ENCODE results near the gene NUP210.
"Not testable (repeated sequence)": the region's sequence is repeated elsewhere in the genome, so short reads cannot be mapped to it uniquely, and the experiment has no call there.

The NUP210 gene

GRCh38 chr3:13420045-13420830 is at the start of gene NUP210:
TSS of gene NUP210 (minus strand) at chr3:13420322. CDS start at chr3:13420226, 96 bp downstream.
- in situ Hi-C loops (cut with MboI; ENCODE audit: low sequenced_read_pairs) = no loop called here

- in situ Hi-C loops (cut with MboI; ENCODE audit: low sequenced_read_pairs) = loop anchor here (25.0 kb wide), 1 partner anchor 379 kb away; no protein-coding TSS in a partner anchor
Measured at GRCh38 chr3:13466781-13467180, 46.7 kb upstream of the NUP210 start.

- in situ Hi-C loops (cut with MboI; ENCODE audit: low sequenced_read_pairs) = loop anchor here (25.0 kb wide), 1 partner anchor 378 kb away; no protein-coding TSS in a partner anchor
Measured at GRCh38 chr3:13465236-13465873, 45.2 kb upstream of the NUP210 start.

GRCh38 chr3:13463618-13464400 is 43.7 kb upstream of the NUP210 start:
- in situ Hi-C loops (cut with MboI; ENCODE audit: low sequenced_read_pairs) = loop anchor here (25.0 kb wide), 1 partner anchor 377 kb away; no protein-coding TSS in a partner anchor

- in situ Hi-C loops (cut with MboI; ENCODE audit: low sequenced_read_pairs) = loop anchor here (25.0 kb wide), 1 partner anchor 376 kb away; no protein-coding TSS in a partner anchor
Measured at GRCh38 chr3:13462822-13463221, 42.7 kb upstream of the NUP210 start.

- in situ Hi-C loops (cut with MboI; ENCODE audit: low sequenced_read_pairs) = loop anchor here (25.0 kb wide), 1 partner anchor 375 kb away; no protein-coding TSS in a partner anchor
Measured at GRCh38 chr3:13462125-13462629, 42.1 kb upstream of the NUP210 start.

- in situ Hi-C loops (cut with MboI; ENCODE audit: low sequenced_read_pairs) = loop anchor here (25.0 kb wide), 1 partner anchor 374 kb away; no protein-coding TSS in a partner anchor
Measured at GRCh38 chr3:13461169-13462124, 41.3 kb upstream of the NUP210 start.

GRCh38 chr3:13460341-13460736 is 40.2 kb upstream of the NUP210 start:
- in situ Hi-C loops (cut with MboI; ENCODE audit: low sequenced_read_pairs) = loop anchor here (25.0 kb wide), 1 partner anchor 373 kb away; no protein-coding TSS in a partner anchor

- in situ Hi-C loops (cut with MboI; ENCODE audit: low sequenced_read_pairs) = loop anchor here (25.0 kb wide), 1 partner anchor 372 kb away; no protein-coding TSS in a partner anchor
Measured at GRCh38 chr3:13459605-13460340, 39.7 kb upstream of the NUP210 start.

GRCh38 chr3:13457593-13457992 is 37.5 kb upstream of the NUP210 start:
- in situ Hi-C loops (cut with MboI; ENCODE audit: low sequenced_read_pairs) = loop anchor here (25.0 kb wide), 1 partner anchor 370 kb away; no protein-coding TSS in a partner anchor

- in situ Hi-C loops (cut with MboI; ENCODE audit: low sequenced_read_pairs) = loop anchor here (25.0 kb wide), 1 partner anchor 368 kb away; no protein-coding TSS in a partner anchor
Measured at GRCh38 chr3:13455644-13456043, 35.5 kb upstream of the NUP210 start.

- in situ Hi-C loops (cut with MboI; ENCODE audit: low sequenced_read_pairs) = loop anchor here (25.0 kb wide), 1 partner anchor 365 kb away; no protein-coding TSS in a partner anchor
Measured at GRCh38 chr3:13452490-13453335, 32.6 kb upstream of the NUP210 start.

- in situ Hi-C loops (cut with MboI; ENCODE audit: low sequenced_read_pairs) = loop anchor here (25.0 kb wide), 1 partner anchor 364 kb away; no protein-coding TSS in a partner anchor
Measured at GRCh38 chr3:13451301-13451673, 31.2 kb upstream of the NUP210 start.

- in situ Hi-C loops (cut with MboI; ENCODE audit: low sequenced_read_pairs) = not testable (repeated sequence)
Measured at GRCh38 chr3:13442882-13443281, 22.8 kb upstream of the NUP210 start.

- in situ Hi-C loops (cut with MboI; ENCODE audit: low sequenced_read_pairs) = no loop called here
Measured at GRCh38 chr3:13440204-13440817, 20.2 kb upstream of the NUP210 start.

- in situ Hi-C loops (cut with MboI; ENCODE audit: low sequenced_read_pairs) = not testable (repeated sequence)
Measured at GRCh38 chr3:13436213-13436612, 16.1 kb upstream of the NUP210 start.

GRCh38 chr3:13433912-13434311 is 13.8 kb upstream of the NUP210 start:
- in situ Hi-C loops (cut with MboI; ENCODE audit: low sequenced_read_pairs) = no loop called here

All from HL-60/S4 treated with retinoic acid at 250 ng/mL for 4 days and 3 days (cell line).